Kidney tubule cell (primary cell): ENCODE measurements around the gene SMPD4.
"Not testable (repeated sequence)": the region's sequence is repeated elsewhere in the genome, so short reads cannot be mapped to it uniquely, and the experiment has no call there.

Source experiments
- DNase-seq: peaks from one replicate; pipeline ENCODE4 v3.0.0-alpha.2; 2018; ENCODE audit warnings: low spot score

The SMPD4 gene

GRCh38 chr2:130139331-130140280 is 41.8 kb downstream of the SMPD4 start:
- not testable (repeated sequence) for DNase-seq

- DNase-seq: not testable (repeated sequence)
These were observed 42.6 kb downstream of the SMPD4 start for GRCh38 chr2:130138841-130139251.

GRCh38 chr2:130138326-130138725 is 43.1 kb downstream of the SMPD4 start:
- DNase-seq: not testable (repeated sequence)

GRCh38 chr2:130137118-130137517 is 44.3 kb downstream of the SMPD4 start:
- not testable (repeated sequence) for DNase-seq

- not testable (repeated sequence) for DNase-seq
These were observed 44.9 kb downstream of the SMPD4 start for GRCh38 chr2:130136546-130136945.

- no peak for DNase-seq
These were observed 45.5 kb downstream of the SMPD4 start for GRCh38 chr2:130135692-130136541.

GRCh38 chr2:130129120-130129829 is 52.1 kb downstream of the SMPD4 start, which contains the start of gene POTEF:
Gene POTEF (minus strand): TSS chr2:130129222. CDS start chr2:130120515, 8,707 bp downstream.
- not testable (repeated sequence) for DNase-seq

GRCh38 chr2:130128464-130128863 is 52.9 kb downstream of the SMPD4 start:
- not testable (repeated sequence) for DNase-seq

GRCh38 chr2:130127726-130128125 is 53.7 kb downstream of the SMPD4 start:
- not testable (repeated sequence) for DNase-seq

GRCh38 chr2:130120924-130121323 is 60.5 kb downstream of the SMPD4 start:
- not testable (repeated sequence) for DNase-seq

- not testable (repeated sequence) for DNase-seq
These were observed 78.6 kb downstream of the SMPD4 start for GRCh38 chr2:130102597-130103363.
